ENCODE data around the gene CKMT1A.
"Not testable (repeated sequence)": the region's sequence is repeated elsewhere in the genome, so short reads cannot be mapped to it uniquely, and the experiment has no call there.

The CKMT1A gene

DNA sequence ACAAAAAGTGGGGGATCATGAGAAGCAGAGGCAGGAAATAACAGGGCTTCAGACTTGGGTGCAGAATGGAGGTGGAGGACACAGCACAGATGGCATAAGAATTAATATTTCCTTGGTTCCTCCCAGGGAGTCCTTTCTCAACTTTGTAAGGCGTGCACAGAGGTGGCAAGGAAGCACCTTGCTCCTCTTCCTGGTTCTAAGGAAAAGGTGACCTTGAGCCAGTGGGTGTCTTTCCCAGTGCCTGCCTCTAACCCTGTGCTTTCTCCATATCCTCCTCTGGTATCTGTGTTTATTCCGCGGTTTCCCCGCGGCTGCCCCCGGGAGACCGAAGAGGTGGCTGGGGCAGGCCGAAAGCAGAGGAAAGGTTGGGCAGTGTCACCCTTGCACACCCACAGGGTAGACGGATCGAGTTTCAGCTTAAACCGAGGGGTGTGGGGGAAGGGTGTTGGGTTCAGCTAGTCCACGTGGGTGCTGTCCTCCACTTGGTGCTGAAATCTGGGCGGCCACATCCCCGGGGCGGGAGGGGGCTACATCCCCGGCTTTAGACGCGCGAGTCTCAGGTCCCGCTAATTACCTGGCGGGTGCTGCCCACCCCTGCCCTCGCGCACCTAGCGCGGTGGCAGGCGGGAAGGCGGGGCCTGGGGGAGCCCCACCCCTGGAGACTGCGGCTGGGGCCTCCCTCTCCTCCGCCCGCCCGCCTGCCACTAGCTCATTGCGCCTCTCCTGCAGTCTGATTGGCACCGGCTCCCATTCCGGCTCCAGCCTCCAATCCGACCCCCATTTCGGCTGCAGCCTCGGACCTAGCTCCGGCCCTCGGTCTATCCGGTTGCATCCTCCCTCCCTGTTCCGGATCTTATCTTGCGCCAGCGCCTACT, at the start of gene CKMT1A:
Gene CKMT1A, plus strand, starts transcription at position 712 of the 875 bp plus-strand sequence. CDS start 192 bp downstream, outside the sequence.
- H3K36me3 Mint-ChIP-seq (ENCODE audit: low read depth); H3K9me3 Mint-ChIP-seq; H3K27ac Mint-ChIP-seq; H3K4me3 Mint-ChIP-seq; DNase-seq; H3K4me1 Mint-ChIP-seq (ENCODE audit: low read depth): not testable (repeated sequence)
- H3K27me3 Mint-ChIP-seq = peaks cover 11% of the 10 kb centered on the region

DNA sequence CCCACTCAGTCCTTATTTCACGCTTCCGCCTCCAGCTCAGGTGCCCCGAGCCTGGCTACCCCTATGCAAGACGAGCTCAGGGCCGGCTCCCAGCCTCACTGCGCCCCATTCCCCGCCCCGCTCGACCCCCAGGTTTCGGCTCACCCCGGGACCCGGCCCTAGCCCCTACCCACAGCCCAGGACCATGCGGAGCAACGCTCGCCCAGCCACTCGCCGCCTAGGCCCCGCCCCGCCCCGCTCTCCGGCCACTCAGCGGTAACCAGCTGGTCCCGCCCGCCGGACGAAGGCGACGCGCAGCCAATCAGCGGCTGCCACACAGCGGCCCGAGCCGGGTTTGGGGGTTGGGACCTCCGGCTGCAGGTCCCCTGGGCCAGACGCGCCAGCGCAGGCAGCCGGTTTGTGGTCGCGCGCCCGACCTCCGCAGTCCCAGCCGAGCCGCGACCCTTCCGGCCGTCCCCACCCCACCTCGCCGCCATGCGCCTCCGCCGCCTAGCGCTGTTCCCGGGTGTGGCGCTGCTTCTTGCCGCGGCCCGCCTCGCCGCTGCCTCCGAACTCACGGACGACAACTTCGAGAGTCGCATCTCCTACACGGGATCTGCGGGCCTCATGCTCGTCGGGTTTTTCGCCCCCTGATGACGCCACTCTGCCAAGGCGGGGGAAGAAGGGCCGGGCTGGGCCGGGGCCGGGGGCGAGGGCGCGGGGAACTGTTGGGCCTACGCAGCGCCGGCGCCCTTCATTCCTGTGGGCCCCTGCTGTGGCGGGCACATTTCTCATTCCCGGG, 44.8 kb upstream of the CKMT1A start, which contains the start of gene CATSPER2:
Gene CATSPER2, minus strand, starts transcription at position 196 of the 781 bp plus-strand sequence. CDS start 783 bp downstream, outside the sequence.
- Mint-ChIP-seq H3K4me1 (ENCODE audit: low read depth) (no peaks in the 10 kb centered on the region), H3K27me3 (no peaks in the 10 kb centered on the region), H3K4me3 (no peak within 1 kb of the TSS), H3K9me3 (no peaks in the 10 kb centered on the region), H3K36me3 (ENCODE audit: low read depth) (peaks cover 40% of the 10 kb centered on the region), H3K27ac (no peak within 1 kb of the TSS)
- DNase-seq = no peak

DNA sequence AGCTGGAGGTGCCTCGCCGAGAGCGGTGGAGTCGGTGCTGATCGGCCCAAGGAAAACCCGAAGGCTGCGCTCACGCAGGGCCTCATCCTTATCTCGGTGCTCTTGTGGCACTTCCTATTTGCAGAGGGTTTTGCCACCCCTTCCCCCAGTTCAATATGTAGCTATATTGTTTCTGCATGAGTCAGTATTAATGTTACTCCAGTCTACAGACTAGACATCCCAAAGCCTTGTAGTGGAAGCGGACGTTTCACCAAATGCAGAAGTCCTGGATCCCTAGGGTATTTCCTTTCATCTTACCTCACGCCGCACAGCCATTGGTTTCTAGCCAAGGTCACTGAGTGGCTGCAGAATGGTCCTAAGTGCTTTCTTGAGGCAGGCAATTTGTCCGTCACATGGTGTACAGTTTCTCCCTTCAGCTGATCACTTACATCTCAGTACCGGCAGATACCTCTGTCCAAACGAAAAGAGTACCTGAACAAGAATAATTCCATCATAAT, 44.2 kb upstream of the CKMT1A start:
- not testable (repeated sequence) for H3K4me3 Mint-ChIP-seq; DNase-seq; H3K4me1 Mint-ChIP-seq (ENCODE audit: low read depth); H3K27me3 Mint-ChIP-seq; H3K9me3 Mint-ChIP-seq; H3K27ac Mint-ChIP-seq
- peaks cover 41% of the 10 kb centered on the region for H3K36me3 Mint-ChIP-seq (ENCODE audit: low read depth)

DNA sequence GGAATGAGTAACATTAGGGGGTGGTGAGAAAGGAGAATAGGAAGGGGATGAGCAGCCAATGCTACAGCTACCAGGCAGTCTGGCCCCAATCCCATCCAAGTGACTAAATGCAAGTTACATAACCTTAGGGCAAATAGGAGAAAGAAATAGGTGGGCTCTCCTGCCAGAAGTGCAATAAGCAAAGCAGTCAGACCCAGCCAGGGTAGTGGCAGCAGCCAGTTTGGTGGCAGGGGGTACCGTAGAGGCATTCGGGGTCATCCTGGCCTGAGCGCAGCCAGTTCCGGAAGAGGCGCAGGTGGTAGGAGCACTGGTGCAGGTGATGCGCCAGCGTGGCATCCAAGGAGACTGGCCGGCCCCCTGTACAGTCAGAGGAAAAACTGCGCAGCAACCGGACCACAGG, 33.9 kb upstream of the CKMT1A start:
- H3K4me1 Mint-ChIP-seq (ENCODE audit: low read depth); H3K27ac Mint-ChIP-seq; H3K4me3 Mint-ChIP-seq; H3K9me3 Mint-ChIP-seq; DNase-seq; H3K27me3 Mint-ChIP-seq: not testable (repeated sequence)
- peaks cover 11% of the 10 kb centered on the region for H3K36me3 Mint-ChIP-seq (ENCODE audit: low read depth)

DNA sequence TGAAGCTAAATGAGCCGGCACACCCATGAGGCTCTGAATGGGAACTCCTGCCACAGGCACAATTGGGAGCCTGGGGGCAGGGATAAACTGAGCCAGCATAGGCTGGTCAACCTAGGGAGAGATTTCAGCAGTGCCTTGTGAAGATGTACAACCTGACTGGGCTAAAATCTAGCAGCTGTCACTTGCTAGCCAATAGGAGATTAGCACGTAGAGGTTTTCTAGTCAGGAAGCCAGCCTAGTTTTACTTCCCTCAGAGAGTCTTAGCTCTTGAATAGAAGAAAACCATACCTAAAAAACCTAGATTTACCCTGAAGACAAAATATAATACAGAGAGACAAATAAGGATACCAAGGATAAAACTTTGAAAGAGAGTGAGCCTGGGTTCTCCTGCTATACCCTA, 31.4 kb upstream of the CKMT1A start:
- H3K36me3 Mint-ChIP-seq (ENCODE audit: low read depth); H3K27me3 Mint-ChIP-seq; H3K27ac Mint-ChIP-seq; H3K9me3 Mint-ChIP-seq; H3K4me1 Mint-ChIP-seq (ENCODE audit: low read depth); H3K4me3 Mint-ChIP-seq; DNase-seq: not testable (repeated sequence)

DNA sequence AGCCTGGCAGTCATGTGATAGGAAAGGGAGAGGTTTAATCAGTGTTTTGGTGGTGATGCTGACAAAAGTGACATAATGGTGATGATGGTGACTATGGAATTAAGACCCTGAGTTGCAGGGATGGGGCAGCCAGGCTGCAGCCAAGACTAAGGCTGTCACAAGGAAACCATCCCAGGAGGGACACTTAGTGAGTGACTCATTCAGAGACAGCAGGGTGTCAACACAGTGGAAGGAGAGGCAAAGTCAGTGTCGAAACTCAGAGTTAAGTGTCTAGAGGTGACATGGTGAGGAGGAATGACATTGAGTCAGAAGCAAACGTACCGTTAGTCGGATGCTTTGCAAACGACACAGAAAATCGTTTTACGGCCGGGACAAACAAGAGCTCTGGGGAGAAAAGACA, 30.3 kb upstream of the CKMT1A start:
- not testable (repeated sequence) for H3K4me1 Mint-ChIP-seq (ENCODE audit: low read depth); H3K36me3 Mint-ChIP-seq (ENCODE audit: low read depth); H3K27me3 Mint-ChIP-seq; H3K4me3 Mint-ChIP-seq; H3K27ac Mint-ChIP-seq; DNase-seq; H3K9me3 Mint-ChIP-seq

DNA sequence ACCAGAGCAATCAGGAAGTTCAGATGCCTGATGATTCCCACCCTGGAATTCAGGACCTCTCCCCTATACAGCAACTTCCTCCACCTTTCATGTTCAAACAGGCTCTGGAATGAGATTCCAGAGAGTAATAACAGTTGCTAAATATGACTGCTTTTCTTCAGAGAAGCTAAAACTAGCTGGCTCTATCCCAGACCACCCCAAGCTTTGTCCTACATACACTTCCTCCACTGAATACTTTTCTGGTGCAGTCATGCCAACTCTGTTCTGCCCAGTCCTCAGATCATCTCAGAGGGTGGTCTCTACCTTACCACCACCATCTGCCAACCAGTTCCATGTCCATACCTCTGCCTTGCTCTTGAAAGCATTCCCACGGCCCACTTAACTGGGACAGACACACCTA, 27.5 kb upstream of the CKMT1A start:
- H3K27ac Mint-ChIP-seq, H3K4me3 Mint-ChIP-seq, H3K27me3 Mint-ChIP-seq: not testable (repeated sequence)

DNA sequence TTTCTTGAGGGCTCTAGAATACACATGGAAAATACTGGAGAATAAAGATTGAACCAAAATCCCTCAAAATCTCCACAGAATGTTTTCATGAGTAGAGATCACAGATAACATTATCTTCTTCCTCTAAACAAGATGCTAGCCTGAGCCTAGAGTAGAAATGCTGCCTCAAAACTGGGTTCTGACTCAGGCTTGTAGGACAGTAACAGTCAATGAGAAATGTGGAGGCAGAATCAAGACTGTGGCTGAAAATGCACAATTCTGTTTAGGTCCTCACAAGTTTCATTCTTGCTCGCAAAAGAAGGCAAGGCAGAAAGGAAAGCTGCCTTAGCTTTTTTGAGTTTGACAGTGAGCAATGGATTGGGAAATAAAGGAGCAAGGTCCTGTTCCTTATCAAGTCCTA, 19.5 kb upstream of the CKMT1A start:
- H3K4me3 Mint-ChIP-seq; H3K36me3 Mint-ChIP-seq (ENCODE audit: low read depth); H3K9me3 Mint-ChIP-seq; H3K27me3 Mint-ChIP-seq; H3K4me1 Mint-ChIP-seq (ENCODE audit: low read depth); DNase-seq; H3K27ac Mint-ChIP-seq: not testable (repeated sequence)

More for the DNA sequence above, 27.5 kb upstream of the CKMT1A start:
- not testable (repeated sequence) for DNase-seq; H3K4me1 Mint-ChIP-seq (ENCODE audit: low read depth); H3K36me3 Mint-ChIP-seq (ENCODE audit: low read depth); H3K9me3 Mint-ChIP-seq

DNA sequence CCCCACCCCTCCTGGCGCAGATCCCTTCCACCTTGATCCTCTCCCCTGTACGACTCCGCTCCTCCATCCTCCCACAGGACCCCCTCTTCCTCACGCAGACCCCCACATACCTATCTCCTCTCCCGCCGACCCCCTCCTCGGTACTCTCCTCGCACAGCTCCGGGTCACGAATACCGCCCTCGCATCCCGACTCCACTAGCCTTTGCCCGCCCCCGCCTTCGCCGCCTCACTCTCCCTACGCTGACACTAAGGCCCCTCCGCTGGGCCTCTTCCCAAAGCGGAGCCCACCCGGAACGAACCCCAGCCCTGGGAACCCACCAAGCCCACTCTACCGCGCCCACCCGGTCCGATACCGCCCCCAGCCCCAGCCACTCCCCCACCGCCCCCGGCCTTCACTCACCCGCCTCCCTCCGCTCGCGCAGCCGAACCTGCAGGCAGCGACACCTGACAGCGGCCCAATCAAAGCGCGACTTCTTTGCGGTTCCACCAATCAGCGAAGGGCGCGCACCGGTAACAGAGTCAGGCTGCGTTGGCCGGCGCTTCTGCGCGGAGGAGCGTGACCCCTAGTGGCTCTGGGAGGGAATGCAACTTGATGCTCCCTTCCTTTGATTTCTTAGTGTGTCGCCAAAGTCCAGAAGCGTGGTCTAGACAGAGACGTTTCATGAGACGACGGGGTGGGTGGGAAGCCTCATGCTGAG, 3.9 kb upstream of the CKMT1A start:
- DNase-seq; H3K4me3 Mint-ChIP-seq; H3K27ac Mint-ChIP-seq; H3K27me3 Mint-ChIP-seq; H3K9me3 Mint-ChIP-seq; H3K4me1 Mint-ChIP-seq (ENCODE audit: low read depth); H3K36me3 Mint-ChIP-seq (ENCODE audit: low read depth): not testable (repeated sequence)

DNA sequence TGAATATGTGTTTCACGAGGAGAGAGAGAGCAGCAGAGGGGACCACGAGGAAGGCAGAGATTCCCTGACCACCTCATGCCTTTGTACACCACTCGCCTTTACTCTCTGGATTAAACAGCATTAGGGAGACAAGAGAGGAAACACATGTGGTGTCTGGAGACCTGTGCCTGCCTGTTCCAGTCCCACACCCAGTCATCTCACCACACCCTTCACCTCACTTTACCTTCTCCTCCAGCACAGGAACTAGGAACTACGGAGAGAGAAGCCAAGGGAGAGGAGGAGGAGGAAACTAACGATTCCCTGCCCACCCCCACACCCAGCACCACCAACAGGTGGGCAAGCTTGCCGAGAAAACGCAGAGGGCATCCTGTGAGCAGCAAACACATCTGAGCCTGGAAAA, 980 bp upstream of the CKMT1A start:
- H3K9me3 Mint-ChIP-seq; H3K4me3 Mint-ChIP-seq; H3K4me1 Mint-ChIP-seq (ENCODE audit: low read depth); H3K36me3 Mint-ChIP-seq (ENCODE audit: low read depth); DNase-seq; H3K27ac Mint-ChIP-seq: not testable (repeated sequence)
- peaks cover 11% of the 10 kb centered on the region for H3K27me3 Mint-ChIP-seq

DNA sequence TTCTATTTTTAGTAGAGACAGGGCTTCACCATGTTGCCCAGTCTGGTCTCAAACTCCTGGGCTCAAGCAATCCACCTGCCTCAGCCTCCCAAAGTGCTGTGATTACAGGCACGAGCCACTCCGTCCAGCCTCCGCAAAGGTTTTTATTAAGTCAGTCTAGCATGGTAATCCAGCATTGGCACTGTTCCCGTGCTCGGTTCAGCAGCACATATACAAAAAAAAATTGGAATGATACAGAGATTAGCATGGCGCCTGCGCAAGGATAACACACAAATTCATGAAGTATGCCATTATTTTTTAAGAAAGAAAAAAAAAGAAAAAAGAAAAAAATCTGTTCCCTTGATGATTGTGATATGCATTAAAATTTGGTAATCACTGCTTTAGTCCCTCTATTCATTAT, 8.5 kb downstream of the CKMT1A start:
- no peaks in the 10 kb centered on the region for H3K4me1 Mint-ChIP-seq (ENCODE audit: low read depth)
- no peak for DNase-seq
- H3K4me3 Mint-ChIP-seq = no peak overlapping the region
- H3K36me3 Mint-ChIP-seq (ENCODE audit: low read depth) = no peaks in the 10 kb centered on the region
- no peak overlapping the region for H3K27ac Mint-ChIP-seq
- H3K9me3 Mint-ChIP-seq = no peaks in the 10 kb centered on the region
- H3K27me3 Mint-ChIP-seq = peaks cover 10% of the 10 kb centered on the region

DNA sequence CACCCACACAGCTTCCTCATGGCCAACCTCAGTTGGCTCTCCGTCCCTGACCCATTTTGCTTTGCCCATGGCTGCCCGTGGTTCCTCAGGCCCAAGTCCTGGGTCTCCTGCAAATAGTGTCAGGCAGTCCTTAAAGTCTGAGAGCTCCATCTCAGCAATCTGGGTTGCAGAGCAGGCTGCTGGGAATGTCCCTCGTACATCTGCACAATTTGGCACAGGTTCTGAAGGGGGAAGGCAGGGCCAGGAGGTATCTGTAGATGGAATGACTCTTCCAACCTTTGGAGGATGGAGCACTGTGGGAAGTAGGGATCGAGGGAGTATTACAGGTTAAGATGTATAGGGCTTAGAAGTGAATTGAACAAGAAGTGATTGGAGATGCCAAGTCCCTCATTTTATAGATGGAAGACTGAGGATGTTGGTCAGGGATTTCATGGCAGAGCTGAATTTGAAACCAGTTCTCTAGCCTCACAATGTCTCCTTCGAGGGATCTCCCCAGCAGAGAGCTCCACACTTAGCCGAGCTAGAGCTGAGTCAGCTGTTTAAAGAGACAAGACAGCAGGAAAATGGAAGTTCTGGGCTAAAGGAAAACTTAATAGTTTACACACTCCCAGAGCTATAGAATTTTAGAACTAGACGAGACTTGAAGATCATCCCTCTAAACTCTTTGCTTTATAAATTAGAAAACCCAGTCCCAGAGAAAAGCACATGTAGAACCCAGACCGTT, 9.2 kb downstream of the CKMT1A start:
- no peak for DNase-seq
- no peak overlapping the region for H3K27ac Mint-ChIP-seq
- H3K9me3 Mint-ChIP-seq = no peaks in the 10 kb centered on the region
- H3K4me1 Mint-ChIP-seq (ENCODE audit: low read depth) = no peaks in the 10 kb centered on the region
- H3K4me3 Mint-ChIP-seq = no peak overlapping the region
- H3K27me3 Mint-ChIP-seq = peaks cover 5% of the 10 kb centered on the region
- H3K36me3 Mint-ChIP-seq (ENCODE audit: low read depth) = no peaks in the 10 kb centered on the region

DNA sequence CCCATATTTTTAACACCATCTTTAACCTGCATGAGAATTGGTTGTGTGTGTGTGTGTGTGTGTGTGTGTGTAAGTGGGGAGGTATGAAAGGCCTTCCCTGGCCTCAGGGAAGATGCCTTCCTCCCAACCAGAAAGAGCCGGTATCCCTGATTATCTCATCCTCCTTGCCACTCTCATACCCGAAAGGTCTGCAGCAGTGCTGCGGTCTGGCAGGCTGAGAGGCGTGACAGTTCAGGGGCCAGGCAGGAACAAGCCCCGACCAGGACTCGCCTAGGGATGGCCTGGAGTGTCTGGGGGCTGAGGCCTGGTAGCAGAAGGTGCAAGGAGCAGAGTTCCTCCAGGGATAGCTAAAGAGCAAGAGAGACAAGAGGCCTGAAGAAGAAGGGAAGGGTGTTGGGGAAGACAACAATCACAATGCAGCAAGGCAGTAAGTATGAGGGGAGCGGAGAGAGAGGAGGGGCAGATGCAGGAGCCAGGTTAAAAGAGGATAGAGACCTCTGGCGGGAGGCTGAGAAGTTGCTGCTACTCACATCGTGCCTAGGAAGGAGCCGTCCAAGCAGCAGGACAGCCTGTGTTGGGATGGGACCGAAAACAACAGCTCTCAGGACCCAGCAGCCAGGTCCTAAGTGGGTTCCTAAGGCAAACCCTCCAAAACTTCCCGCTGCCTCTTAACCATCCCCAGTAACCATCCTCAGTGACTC, 16.9 kb downstream of the CKMT1A start:
- H3K27me3 Mint-ChIP-seq; H3K27ac Mint-ChIP-seq; DNase-seq; H3K9me3 Mint-ChIP-seq; H3K4me3 Mint-ChIP-seq; H3K36me3 Mint-ChIP-seq (ENCODE audit: low read depth); H3K4me1 Mint-ChIP-seq (ENCODE audit: low read depth): not testable (repeated sequence)
